ENCODE data around the gene WDPCP. TPM values are rescaled to one million over a fixed set of nuclear protein-coding genes. Genes with fewer than 3 reads are reported as not detected.

The WDPCP gene
- total and polyA plus RNA-seq, 2 donors = 5.5 to 10.4 TPM

- no peaks in the 10 kb centered on the region for H3K36me3 ChIP-seq (ENCODE audit: control insufficient read depth in 2 of 2, insufficient read depth in 2 of 2, low read length in 1 of 2)
- H3K27ac ChIP-seq (ENCODE audit: low read depth in 1 of 2, low read length in 1 of 2) = no peak overlapping the region
- no peaks in the 10 kb centered on the region for H3K4me1 ChIP-seq (ENCODE audit: control insufficient read depth in 2 of 2, insufficient read depth in 2 of 2, low read length in 2 of 2)
- DNase-seq (ENCODE audit: low read depth in 6 of 9, low spot score in 9 of 9) = peak in 1 of 9 donors; percentile 9
- WGBS = 29% methylated on average over 2 of the region's 2 CpGs
- no peaks in the 10 kb centered on the region for H3K27me3 ChIP-seq (ENCODE audit: control insufficient read depth in 2 of 2, insufficient read depth in 1 of 2, low read length in 1 of 2)
- H3K9me3 ChIP-seq (ENCODE audit: control insufficient read depth in 2 of 2, insufficient read depth in 1 of 2, low read length in 1 of 2) = no peaks in the 10 kb centered on the region
- no peak overlapping the region for H3K4me3 ChIP-seq (ENCODE audit: low read length in 2 of 2)
Measured at GRCh38 chr2:63257473-63257872, 330.8 kb downstream of the WDPCP start.

GRCh38 chr2:63249161-63249560, 339.1 kb downstream of the WDPCP start:
- Histone ChIP-seq H3K27me3 (ENCODE audit: control insufficient read depth in 2 of 2, insufficient read depth in 1 of 2, low read length in 1 of 2) (no peaks in the 10 kb centered on the region), H3K4me1 (ENCODE audit: control insufficient read depth in 2 of 2, insufficient read depth in 2 of 2, low read length in 2 of 2) (no peaks in the 10 kb centered on the region), H3K27ac (ENCODE audit: low read depth in 1 of 2, low read length in 1 of 2) (no peak overlapping the region), H3K9me3 (ENCODE audit: control insufficient read depth in 2 of 2, insufficient read depth in 1 of 2, low read length in 1 of 2) (no peaks in the 10 kb centered on the region), H3K4me3 (ENCODE audit: low read length in 2 of 2) (no peak overlapping the region), H3K36me3 (ENCODE audit: control insufficient read depth in 2 of 2, insufficient read depth in 2 of 2, low read length in 1 of 2) (no peaks in the 10 kb centered on the region)
- WGBS = 95% methylated on average over 2 of the region's 2 CpGs
- no peak for DNase-seq (ENCODE audit: low read depth in 6 of 9, low spot score in 9 of 9)

GRCh38 chr2:63242747-63243146, 345.5 kb downstream of the WDPCP start:
- Histone ChIP-seq H3K27ac (ENCODE audit: low read depth in 1 of 2, low read length in 1 of 2) (no peak overlapping the region), H3K27me3 (ENCODE audit: control insufficient read depth in 2 of 2, insufficient read depth in 1 of 2, low read length in 1 of 2) (no peaks in the 10 kb centered on the region), H3K9me3 (ENCODE audit: control insufficient read depth in 2 of 2, insufficient read depth in 1 of 2, low read length in 1 of 2) (no peaks in the 10 kb centered on the region), H3K4me3 (ENCODE audit: low read length in 2 of 2) (no peak overlapping the region), H3K4me1 (ENCODE audit: control insufficient read depth in 2 of 2, insufficient read depth in 2 of 2, low read length in 2 of 2) (no peaks in the 10 kb centered on the region), H3K36me3 (ENCODE audit: control insufficient read depth in 2 of 2, insufficient read depth in 2 of 2, low read length in 1 of 2) (no peaks in the 10 kb centered on the region)
- no peak for DNase-seq (ENCODE audit: low read depth in 6 of 9, low spot score in 9 of 9)
- 95% methylated on average over 1 of the region's 1 CpG for WGBS

GRCh38 chr2:63225964-63226686, 362.2 kb downstream of the WDPCP start:
- H3K9me3 ChIP-seq (ENCODE audit: control insufficient read depth in 2 of 2, insufficient read depth in 1 of 2, low read length in 1 of 2) = no peaks in the 10 kb centered on the region
- no peaks in the 10 kb centered on the region for H3K4me1 ChIP-seq (ENCODE audit: control insufficient read depth in 2 of 2, insufficient read depth in 2 of 2, low read length in 2 of 2)
- no peaks in the 10 kb centered on the region for H3K27me3 ChIP-seq (ENCODE audit: control insufficient read depth in 2 of 2, insufficient read depth in 1 of 2, low read length in 1 of 2)
- H3K36me3 ChIP-seq (ENCODE audit: control insufficient read depth in 2 of 2, insufficient read depth in 2 of 2, low read length in 1 of 2) = no peaks in the 10 kb centered on the region
- H3K27ac ChIP-seq (ENCODE audit: low read depth in 1 of 2, low read length in 1 of 2) = no peak overlapping the region
- WGBS = 96% methylated on average over 1 of the region's 1 CpG
- H3K4me3 ChIP-seq (ENCODE audit: low read length in 2 of 2) = no peak overlapping the region
- no peak for DNase-seq (ENCODE audit: low read depth in 6 of 9, low spot score in 9 of 9)

GRCh38 chr2:63218800-63219526, 369.3 kb downstream of the WDPCP start:
- 95% methylated on average over 4 of the region's 4 CpGs for WGBS
- H3K4me1 ChIP-seq (ENCODE audit: control insufficient read depth in 2 of 2, insufficient read depth in 2 of 2, low read length in 2 of 2) = no peaks in the 10 kb centered on the region
- no peaks in the 10 kb centered on the region for H3K36me3 ChIP-seq (ENCODE audit: control insufficient read depth in 2 of 2, insufficient read depth in 2 of 2, low read length in 1 of 2)
- H3K27ac ChIP-seq (ENCODE audit: low read depth in 1 of 2, low read length in 1 of 2) = no peak overlapping the region
- DNase-seq (ENCODE audit: low read depth in 6 of 9, low spot score in 9 of 9) = peak in 1 of 9 donors; percentile 4
- H3K4me3 ChIP-seq (ENCODE audit: low read length in 2 of 2) = no peak overlapping the region
- no peaks in the 10 kb centered on the region for H3K27me3 ChIP-seq (ENCODE audit: control insufficient read depth in 2 of 2, insufficient read depth in 1 of 2, low read length in 1 of 2)
- no peaks in the 10 kb centered on the region for H3K9me3 ChIP-seq (ENCODE audit: control insufficient read depth in 2 of 2, insufficient read depth in 1 of 2, low read length in 1 of 2)

- Histone ChIP-seq H3K9me3 (ENCODE audit: control insufficient read depth in 2 of 2, insufficient read depth in 1 of 2, low read length in 1 of 2) (no peaks in the 10 kb centered on the region), H3K27me3 (ENCODE audit: control insufficient read depth in 2 of 2, insufficient read depth in 1 of 2, low read length in 1 of 2) (no peaks in the 10 kb centered on the region), H3K4me1 (ENCODE audit: control insufficient read depth in 2 of 2, insufficient read depth in 2 of 2, low read length in 2 of 2) (no peaks in the 10 kb centered on the region), H3K36me3 (ENCODE audit: control insufficient read depth in 2 of 2, insufficient read depth in 2 of 2, low read length in 1 of 2) (no peaks in the 10 kb centered on the region), H3K27ac (ENCODE audit: low read depth in 1 of 2, low read length in 1 of 2) (no peak overlapping the region), H3K4me3 (ENCODE audit: low read length in 2 of 2) (no peak overlapping the region)
- 99% methylated on average over 3 of the region's 3 CpGs for WGBS
- DNase-seq (ENCODE audit: low read depth in 6 of 9, low spot score in 9 of 9) = no peak
Measured at GRCh38 chr2:63195310-63195709, 393.0 kb downstream of the WDPCP start.

- H3K36me3 ChIP-seq (ENCODE audit: control insufficient read depth in 2 of 2, insufficient read depth in 2 of 2, low read length in 1 of 2) = no peaks in the 10 kb centered on the region
- no peak overlapping the region for H3K4me3 ChIP-seq (ENCODE audit: low read length in 2 of 2)
- no peak overlapping the region for H3K27ac ChIP-seq (ENCODE audit: low read depth in 1 of 2, low read length in 1 of 2)
- H3K27me3 ChIP-seq (ENCODE audit: control insufficient read depth in 2 of 2, insufficient read depth in 1 of 2, low read length in 1 of 2) = no peaks in the 10 kb centered on the region
- no peaks in the 10 kb centered on the region for H3K4me1 ChIP-seq (ENCODE audit: control insufficient read depth in 2 of 2, insufficient read depth in 2 of 2, low read length in 2 of 2)
- no peak for DNase-seq (ENCODE audit: low read depth in 6 of 9, low spot score in 9 of 9)
- no peaks in the 10 kb centered on the region for H3K9me3 ChIP-seq (ENCODE audit: control insufficient read depth in 2 of 2, insufficient read depth in 1 of 2, low read length in 1 of 2)
Measured at GRCh38 chr2:63194175-63194574, 394.1 kb downstream of the WDPCP start.

- Histone ChIP-seq H3K27ac (ENCODE audit: low read depth in 1 of 2, low read length in 1 of 2) (no peak overlapping the region), H3K4me3 (ENCODE audit: low read length in 2 of 2) (no peak overlapping the region), H3K27me3 (ENCODE audit: control insufficient read depth in 2 of 2, insufficient read depth in 1 of 2, low read length in 1 of 2) (no peaks in the 10 kb centered on the region), H3K36me3 (ENCODE audit: control insufficient read depth in 2 of 2, insufficient read depth in 2 of 2, low read length in 1 of 2) (no peaks in the 10 kb centered on the region), H3K4me1 (ENCODE audit: control insufficient read depth in 2 of 2, insufficient read depth in 2 of 2, low read length in 2 of 2) (no peaks in the 10 kb centered on the region), H3K9me3 (ENCODE audit: control insufficient read depth in 2 of 2, insufficient read depth in 1 of 2, low read length in 1 of 2) (no peaks in the 10 kb centered on the region)
- DNase-seq (ENCODE audit: low read depth in 6 of 9, low spot score in 9 of 9) = no peak
- WGBS = 96% methylated on average over 2 of the region's 2 CpGs
Measured at GRCh38 chr2:63192889-63193774, 395.1 kb downstream of the WDPCP start.

All from thymus (tissue), 11 donors.